HEK293 (cell line): ENCODE results near the gene NF2.

ENCODE experiments used
- CTCF ChIA-PET: fragments of 350-600 bp; formaldehyde crosslinking; extraction: SDS; loops from one replicate; lab custom pipeline; 2021; ENCODE audit warnings: antibody characterized with exemption; lab: Yijun Ruan, JAX
- POLR2A ChIA-PET: fragments of 300-600 bp; formaldehyde crosslinking; extraction: SDS; loops from one replicate; lab custom pipeline; 2020; ENCODE audit warnings: antibody characterized with exemption, inconsistent platforms; lab: Yijun Ruan, JAX
- H3K27ac ChIP-seq: fragments of 200-500 bp; sonication (Bioruptor generic); 2 replicates; pipeline ENCODE4 v1.5.1; 2014; ENCODE audit warnings: low read depth, low read length, control low read depth, inconsistent platforms; ENCODE audit errors: extremely low read depth
- H3K36me3 ChIP-seq, 2 experiments: fragments of 200-500 bp in 1 of 2; sonication (Bioruptor generic) in 1 of 2; 1 replicate in 1 of 2; 2 replicates in 1 of 2; pipeline ENCODE4 v1.5.1; 2014 to 2017; ENCODE audit warnings: inconsistent platforms in 2 of 2, low read length in 2 of 2; ENCODE audit not compliant: control insufficient read depth in 2 of 2, insufficient read depth in 1 of 2
- H3K4me1 ChIP-seq: fragments of 200-500 bp; sonication (Bioruptor generic); 2 replicates; pipeline ENCODE4 v1.5.1; 2014; ENCODE audit warnings: mild to moderate bottlenecking, low read length, inconsistent platforms; ENCODE audit not compliant: control insufficient read depth, insufficient read depth
- H3K4me3 ChIP-seq: 2 replicates; pipeline ENCODE4 v1.5.1; 2011; ENCODE audit warnings: low read depth, mild to moderate bottlenecking, control low read depth, low read length, moderate library complexity
- H3K9me3 ChIP-seq: fragments of 200-500 bp; sonication (Bioruptor generic); 2 replicates; pipeline ENCODE4 v1.5.1; 2014; ENCODE audit warnings: low read depth, low read length, inconsistent platforms; ENCODE audit not compliant: control insufficient read depth, insufficient read depth
- BCL6B ChIP-seq: fragments of 450-650 bp; formaldehyde crosslinking; IDR thresholded peaks from 2 replicates; pipeline ENCODE4 v1.5.1; 2017; ENCODE audit warnings: missing biosample characterization, missing genetic modification characterization
- PRDM10 ChIP-seq: fragments of 450-650 bp; formaldehyde crosslinking; IDR thresholded peaks from 2 replicates; pipeline ENCODE4 v1.5.1; 2016; ENCODE audit warnings: missing biosample characterization, missing genetic modification characterization
- YY2 ChIP-seq: fragments of 450-650 bp; formaldehyde crosslinking; IDR thresholded peaks from 2 replicates; pipeline ENCODE4 v1.5.1; 2016; ENCODE audit warnings: missing biosample characterization, missing genetic modification characterization
- ZBTB17 ChIP-seq: fragments of 450-650 bp; formaldehyde crosslinking; IDR thresholded peaks from 2 replicates; pipeline ENCODE4 v1.5.1; 2016; ENCODE audit warnings: missing biosample characterization, missing genetic modification characterization
- ZBTB48 ChIP-seq: fragments of 450-650 bp; formaldehyde crosslinking; IDR thresholded peaks from 2 replicates; pipeline ENCODE4 v1.5.1; 2016; ENCODE audit warnings: missing biosample characterization, missing genetic modification characterization
- ZNF132 ChIP-seq: fragments of 450-650 bp; formaldehyde crosslinking; IDR thresholded peaks from 2 replicates; pipeline ENCODE4 v1.5.1; 2017; ENCODE audit warnings: missing biosample characterization, missing genetic modification characterization, borderline replicate concordance
- ZNF211 ChIP-seq: fragments of 450-650 bp; formaldehyde crosslinking; IDR thresholded peaks from 2 replicates; pipeline ENCODE4 v1.5.1; 2016; ENCODE audit warnings: low read depth, missing biosample characterization, missing genetic modification characterization
- ZNF223 ChIP-seq: fragments of 450-650 bp; formaldehyde crosslinking; IDR thresholded peaks from 2 replicates; pipeline ENCODE4 v1.5.1; 2016; ENCODE audit warnings: missing biosample characterization, missing genetic modification characterization
- ZNF23 ChIP-seq: fragments of 450-650 bp; formaldehyde crosslinking; IDR thresholded peaks from 2 replicates; pipeline ENCODE4 v1.5.1; 2016; ENCODE audit warnings: missing biosample characterization, missing genetic modification characterization, borderline replicate concordance
- ZNF239 ChIP-seq: fragments of 450-650 bp; formaldehyde crosslinking; IDR thresholded peaks from 2 replicates; pipeline ENCODE4 v1.5.1; 2016; ENCODE audit warnings: missing biosample characterization, missing genetic modification characterization
- ZNF423 ChIP-seq: fragments of 450-650 bp; formaldehyde crosslinking; IDR thresholded peaks from 2 replicates; pipeline ENCODE4 v1.5.1; 2016; ENCODE audit warnings: missing biosample characterization, missing genetic modification characterization
- ZNF449 ChIP-seq: fragments of 450-650 bp; formaldehyde crosslinking; IDR thresholded peaks from 2 replicates; pipeline ENCODE4 v1.5.1; 2017; ENCODE audit warnings: missing biosample characterization, mild to moderate bottlenecking, missing genetic modification characterization, moderate library complexity
- ZNF529 ChIP-seq: fragments of 450-650 bp; formaldehyde crosslinking; IDR thresholded peaks from 2 replicates; pipeline ENCODE4 v1.5.1; 2017; ENCODE audit warnings: missing genetic modification characterization, missing biosample characterization; ENCODE audit not compliant: insufficient replicate concordance
- ZNF596 ChIP-seq: fragments of 450-650 bp; IDR thresholded peaks from 2 replicates; pipeline ENCODE4 v1.5.0; 2018; ENCODE audit warnings: missing biosample characterization, mild to moderate bottlenecking, missing genetic modification characterization, moderate library complexity
- ZNF629 ChIP-seq: fragments of 450-650 bp; formaldehyde crosslinking; IDR thresholded peaks from 2 replicates; pipeline ENCODE4 v1.5.1; 2017; ENCODE audit warnings: missing biosample characterization, missing genetic modification characterization
- ZNF701 ChIP-seq: fragments of 450-650 bp; formaldehyde crosslinking; IDR thresholded peaks from 2 replicates; pipeline ENCODE4 v1.5.1; 2016; ENCODE audit warnings: missing biosample characterization, missing genetic modification characterization
- ZNF776 ChIP-seq: fragments of 450-650 bp; formaldehyde crosslinking; IDR thresholded peaks from 2 replicates; pipeline ENCODE4 v1.5.0; 2017; ENCODE audit warnings: missing biosample characterization, missing genetic modification characterization, borderline replicate concordance
- ZNF785 ChIP-seq: fragments of 450-650 bp; formaldehyde crosslinking; IDR thresholded peaks from 2 replicates; pipeline ENCODE4 v1.5.1; 2016; ENCODE audit warnings: missing biosample characterization, missing genetic modification characterization
- ZNF830 ChIP-seq: fragments of 450-650 bp; IDR thresholded peaks from 2 replicates; pipeline ENCODE4 v1.5.0; 2018; ENCODE audit warnings: missing biosample characterization, missing genetic modification characterization, low read depth, mild to moderate bottlenecking, moderate library complexity

Gene NF2

GRCh38 chr22:29635734-29636357, 32.4 kb downstream of the NF2 start (continued):
- no peak for TF ChIP-seq ZNF776 (tag by site-specific recombination)
- TF ChIP-seq YY2 (tag by site-specific recombination) = no peak
- TF ChIP-seq ZNF211 (tag by site-specific recombination) = no peak
- no peak for TF ChIP-seq ZNF629 (tag by site-specific recombination)
- TF ChIP-seq ZNF529 (tag by site-specific recombination) = no peak
- no peak for TF ChIP-seq ZNF239 (tag by site-specific recombination)
- TF ChIP-seq ZNF701 = no peak
- TF ChIP-seq ZNF830 (tag by site-specific recombination) = no peak
- TF ChIP-seq BCL6B = no peak
- TF ChIP-seq ZBTB48 (tag by site-specific recombination) = peak; percentile 86

- Histone ChIP-seq H3K36me3 (peaks cover 8 to 23% of the 10 kb centered on the region in 2 experiments; a peak in 2 of 3 replicates), H3K27ac (no peak overlapping the region), H3K4me1 (peaks cover 6% of the 10 kb centered on the region), H3K4me3 (no peak overlapping the region), H3K9me3 (no peaks in the 10 kb centered on the region)
- TF ChIP-seq ZNF223 = no peak
- 0 out of 2 replicates have a peak, but pooled peaks have one; percentile 21 for TF ChIP-seq ZNF449 (tag by site-specific recombination)
- ChIA-PET CTCF (interaction anchor here (0.6 to 6.2 kb wide), 26 partner anchors 10 to 618 kb away, joined by 3 to 77 read pairs (median 5); no protein-coding TSS in a partner anchor), POLR2A (interaction anchor here (1.2 to 1.5 kb wide), 2 partner anchors 14 to 130 kb away, joined by 3 to 4 read pairs; partner anchors contain the start of genes UQCR10 and ZMAT5)
These were observed 33.3 kb downstream of the NF2 start for GRCh38 chr22:29636751-29637150.

- Histone ChIP-seq H3K4me1 (peaks cover 8% of the 10 kb centered on the region), H3K27ac (no peak overlapping the region), H3K9me3 (no peaks in the 10 kb centered on the region), H3K4me3 (no peak overlapping the region), H3K36me3 (peaks cover 8 to 25% of the 10 kb centered on the region in 2 experiments; a peak in 2 of 3 replicates)
- TF ChIP-seq ZNF423 (tag by site-specific recombination) = no peak
- no peak for TF ChIP-seq ZNF23
- no peak for TF ChIP-seq ZBTB17 (tag by site-specific recombination)
- TF ChIP-seq ZNF785 (tag by site-specific recombination) = no peak
- no peak for TF ChIP-seq PRDM10
- TF ChIP-seq ZNF596 (tag by site-specific recombination) = no peak
- TF ChIP-seq ZNF132 = no peak
- ChIA-PET CTCF (interaction anchor here (0.6 to 6.2 kb wide), 12 partner anchors 11 to 472 kb away, joined by 3 to 77 read pairs (median 7); no protein-coding TSS in a partner anchor), POLR2A (interaction anchor here (1.5 kb wide), 1 partner anchor 14 kb away, joined by 3 read pairs; no protein-coding TSS in a partner anchor)
These were observed 33.7 kb downstream of the NF2 start for GRCh38 chr22:29637181-29637580.
